GM19397 (cell line): Measurements from ENCODE around the gene RECK.

Source experiments
- ATAC-seq: cut with Tn5 transposase; IDR thresholded peaks from one replicate; pipeline ENCODE4 v1.9.1; 2021; ENCODE audit warnings: mild to moderate bottlenecking, moderate library complexity; ENCODE audit not compliant: unreplicated experiment

RECK gene

DNA sequence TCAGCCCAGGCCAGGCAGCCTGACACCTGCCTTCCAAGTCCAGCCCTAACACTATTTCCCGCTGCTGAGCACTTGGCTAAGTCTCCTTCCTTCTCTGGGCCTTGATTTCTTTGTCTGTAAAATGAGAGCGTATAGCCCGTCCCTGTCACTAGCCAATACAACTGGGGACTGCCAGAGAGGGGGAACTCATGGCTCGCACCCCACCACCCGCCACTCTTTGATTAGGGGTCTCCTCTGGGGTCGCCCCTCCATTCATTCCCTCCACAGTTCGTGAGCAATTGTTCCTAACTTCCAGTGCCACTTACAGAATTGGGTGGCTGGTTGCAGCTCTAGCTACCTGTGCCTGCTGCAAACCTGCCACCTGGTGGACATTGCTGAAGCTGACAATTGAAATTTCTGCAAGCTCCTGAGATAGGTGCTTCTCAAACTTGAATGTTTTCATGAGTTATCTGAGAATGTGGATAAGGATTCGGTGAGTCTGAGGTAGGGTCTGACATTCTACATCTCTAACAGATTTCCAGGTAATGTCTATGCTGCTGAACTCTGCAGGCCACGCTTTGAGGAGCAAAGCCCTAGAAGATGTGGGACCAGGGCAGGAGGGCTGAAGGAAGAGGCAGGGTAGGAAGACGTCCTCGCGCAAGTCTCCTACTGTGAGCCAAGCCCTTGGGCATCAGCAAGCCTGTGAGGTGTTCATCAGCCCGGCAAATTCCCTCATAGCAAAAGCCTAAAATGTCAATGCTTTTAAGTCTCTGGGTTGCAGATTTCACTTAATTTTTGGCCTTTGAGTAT lies 13.3 kb upstream of the RECK start:
- no peak for ATAC-seq

DNA sequence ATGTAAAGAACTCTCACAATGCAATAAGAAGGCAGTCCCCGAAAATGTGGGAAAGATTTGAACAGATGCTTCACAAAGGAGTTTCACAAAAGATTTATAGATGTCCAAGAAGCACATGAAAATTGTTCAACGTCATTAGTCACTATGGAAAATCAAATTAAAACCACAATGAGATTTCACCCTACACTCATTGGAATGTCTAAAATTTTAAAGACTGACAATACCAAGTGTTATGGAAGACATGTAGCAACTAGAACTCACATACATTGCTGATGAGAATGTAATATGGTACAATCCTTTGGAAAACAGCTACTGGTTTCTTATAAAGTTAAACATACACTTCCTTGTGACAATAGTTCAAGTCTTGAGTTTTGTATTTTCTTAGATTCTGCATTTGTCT lies 11.0 kb upstream of the RECK start:
- ATAC-seq, result no peak

DNA sequence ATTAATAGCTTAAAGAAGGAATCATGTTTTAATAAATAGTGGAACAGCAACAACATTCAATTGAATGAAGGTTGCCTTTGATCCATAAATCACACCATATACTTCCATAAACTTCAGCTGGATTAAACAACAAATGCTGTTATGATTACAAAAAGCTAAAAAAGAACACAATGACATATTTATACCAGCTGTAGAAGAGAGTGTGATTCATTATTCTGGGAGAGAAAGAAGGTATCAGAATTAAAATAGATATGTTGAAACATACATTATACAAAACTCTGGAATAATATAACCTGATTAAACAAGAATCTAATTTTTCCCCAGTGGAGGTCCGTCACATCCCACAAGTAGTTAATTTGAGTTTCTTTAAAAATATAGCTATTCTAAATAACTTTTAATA lies 7.5 kb upstream of the RECK start:
- no peak for ATAC-seq

DNA sequence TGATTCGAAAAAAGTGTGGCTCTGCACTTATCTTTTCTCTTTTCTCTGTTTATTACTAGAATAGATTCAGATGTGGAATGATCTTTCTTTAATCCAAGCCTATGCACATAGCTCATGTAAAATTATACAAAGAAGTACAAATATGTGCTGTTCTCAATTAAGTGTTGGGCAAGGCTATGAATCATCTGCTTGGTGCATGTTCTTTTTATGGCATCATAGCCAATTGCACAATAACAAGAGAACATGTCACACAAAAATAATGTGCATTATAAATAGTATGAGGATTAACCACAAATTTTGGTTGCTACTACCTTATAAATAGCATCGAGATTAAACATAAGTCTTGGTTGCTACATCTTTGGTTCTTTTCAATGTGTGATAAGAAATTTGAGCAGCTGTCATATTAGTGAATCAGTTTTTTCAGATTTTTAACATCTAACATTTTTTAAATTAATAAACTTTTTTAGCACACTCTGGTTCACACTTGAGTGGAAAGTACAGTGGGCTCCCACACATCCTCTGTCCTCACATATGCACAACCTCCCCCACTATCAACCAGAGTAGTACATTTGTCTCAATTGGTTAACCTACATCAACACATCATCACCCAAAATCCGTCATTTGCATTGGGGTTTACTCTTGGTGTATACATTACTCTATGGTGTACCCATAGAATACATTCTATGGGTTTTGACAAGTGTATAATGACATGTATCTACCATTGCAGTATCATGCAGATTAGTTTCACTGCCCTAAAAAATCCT lies 6.8 kb upstream of the RECK start:
- no peak for ATAC-seq

DNA sequence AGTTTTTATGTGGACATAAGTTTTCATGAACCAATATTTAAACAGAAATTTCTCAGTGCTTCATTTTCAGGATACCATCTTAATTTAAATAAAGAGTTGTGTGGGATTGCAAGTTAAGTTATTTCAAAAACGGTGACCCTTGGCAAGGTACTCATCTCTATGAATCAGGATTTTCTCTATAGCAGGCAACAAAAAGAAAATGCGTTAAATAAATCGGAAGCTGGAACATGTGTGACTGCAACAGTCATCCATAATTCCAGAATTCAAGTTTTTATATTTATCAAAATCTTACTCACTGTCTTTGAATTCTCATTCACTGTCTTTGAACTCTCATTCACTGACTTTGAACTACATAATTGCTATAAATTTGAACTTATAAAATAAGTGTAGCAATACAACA lies 5.8 kb upstream of the RECK start:
- ATAC-seq, result no peak

DNA sequence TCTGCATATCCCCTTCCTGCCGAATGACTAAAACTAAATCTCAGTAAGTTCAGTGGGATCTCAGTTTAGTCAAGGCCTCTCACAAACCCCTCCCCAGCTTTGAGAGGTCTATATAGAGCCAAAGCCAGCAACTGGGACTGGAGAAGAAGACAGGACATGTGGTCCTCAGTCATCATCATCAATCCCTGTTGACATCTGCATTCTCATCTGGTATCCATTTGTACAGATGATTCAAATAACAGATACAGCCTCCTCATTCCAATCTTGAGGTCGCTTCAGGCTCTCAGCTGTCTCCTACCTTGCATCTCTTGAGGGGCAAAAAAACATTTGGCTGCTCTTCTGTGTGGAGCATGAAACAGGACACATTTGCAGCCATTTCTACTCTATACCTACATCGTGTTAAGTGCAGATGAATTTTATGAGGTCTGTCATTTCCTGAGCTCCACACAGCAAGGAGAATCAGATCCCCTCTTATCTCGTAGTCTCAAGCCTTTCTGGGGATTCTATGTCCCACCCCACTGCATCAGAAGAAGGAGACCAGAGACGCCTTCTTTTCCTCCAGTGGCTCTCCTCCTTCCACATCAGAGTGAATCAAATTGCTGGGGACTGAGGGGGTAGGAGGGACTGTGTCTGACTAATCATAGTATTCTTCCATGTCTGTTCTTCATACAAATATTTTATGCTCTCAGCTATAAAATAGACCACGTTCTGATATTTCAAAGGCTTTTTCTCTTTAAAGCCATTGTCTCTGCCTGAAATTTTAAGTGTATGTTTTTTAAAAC lies 4.7 kb upstream of the RECK start:
- ATAC-seq, result no peak

DNA sequence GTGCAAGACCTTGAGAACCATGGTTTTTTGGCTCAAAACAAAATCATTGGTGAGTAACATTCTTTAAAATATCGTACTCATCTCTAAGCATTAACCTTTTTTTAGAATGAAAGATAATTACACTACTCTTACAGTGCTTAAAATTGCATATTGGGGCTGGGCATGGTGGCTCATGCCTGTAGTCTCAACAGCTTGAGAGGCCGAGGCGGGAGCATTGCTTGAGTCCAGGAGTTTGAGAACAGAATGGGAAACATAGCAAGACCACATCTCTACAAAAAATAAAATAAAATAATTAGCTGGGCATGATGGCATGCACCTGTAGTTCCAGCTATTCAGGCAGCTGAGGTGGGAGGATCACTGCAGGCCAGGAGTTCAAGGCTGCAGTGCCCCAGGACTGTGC lies 2.9 kb upstream of the RECK start:
- ATAC-seq, result no peak

DNA sequence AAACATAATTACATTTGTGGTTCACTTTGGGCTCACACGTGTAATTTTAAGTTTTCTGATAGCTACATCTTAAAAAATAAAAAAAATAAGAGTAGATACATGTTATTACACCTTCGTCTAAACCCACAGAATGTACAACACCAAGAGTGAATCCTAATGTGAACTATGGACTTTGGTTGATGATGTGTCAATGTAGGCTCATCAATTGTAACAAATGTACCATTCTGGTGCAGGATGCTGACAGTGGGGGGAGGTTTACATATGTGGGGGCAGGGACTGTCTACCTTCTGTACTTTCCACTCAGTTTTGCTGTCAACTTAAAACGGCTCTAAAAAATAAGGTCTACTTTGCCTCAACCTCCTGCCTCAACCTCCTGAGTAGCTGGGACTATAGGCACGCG lies 2.5 kb upstream of the RECK start:
- no peak for ATAC-seq

DNA sequence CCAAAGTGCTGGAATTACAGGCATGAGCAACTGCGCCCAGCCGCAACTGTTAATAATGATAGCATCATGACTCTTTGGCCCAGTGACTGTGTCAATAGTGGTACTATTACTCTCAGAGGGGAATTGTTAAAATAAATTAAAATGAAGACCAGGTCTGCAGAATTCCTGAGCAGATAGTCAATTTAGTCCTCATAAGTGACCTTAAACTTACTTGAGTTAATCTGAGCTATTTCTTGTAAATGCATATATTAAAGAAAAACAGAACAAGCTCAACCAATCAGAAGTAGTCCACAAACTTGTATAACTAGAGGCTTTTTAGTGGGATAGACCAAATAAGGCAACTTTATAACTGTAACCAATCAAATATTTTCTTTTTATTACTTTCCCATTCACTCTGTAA lies 1.7 kb upstream of the RECK start:
- no peak for ATAC-seq

DNA sequence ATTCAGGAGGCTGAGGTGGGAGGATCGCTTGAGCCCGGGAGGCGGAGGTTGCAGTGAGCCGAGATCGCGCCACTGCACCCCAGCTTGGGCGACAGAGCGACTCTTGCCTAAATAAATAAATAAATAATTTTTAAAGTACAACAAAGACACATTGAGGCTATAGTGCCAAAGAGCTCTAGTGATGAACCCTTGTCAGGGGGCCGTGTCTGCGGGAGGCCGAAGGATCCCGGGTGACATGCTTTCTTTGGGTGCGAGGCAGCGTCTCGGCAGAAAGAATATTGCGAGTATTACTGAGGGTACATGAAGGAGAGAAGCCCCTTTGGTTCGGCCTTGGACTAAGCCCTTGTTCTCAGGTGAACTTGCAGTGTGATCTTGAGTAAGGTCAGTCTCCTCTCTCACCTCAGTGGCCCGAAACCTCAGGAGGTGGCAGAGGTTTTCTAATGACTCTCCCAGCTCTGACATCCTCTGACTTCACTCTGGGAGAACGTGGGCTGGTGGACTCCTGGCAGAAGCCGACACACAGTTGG lies 397 bp upstream of the RECK start:
- no peak for ATAC-seq

DNA sequence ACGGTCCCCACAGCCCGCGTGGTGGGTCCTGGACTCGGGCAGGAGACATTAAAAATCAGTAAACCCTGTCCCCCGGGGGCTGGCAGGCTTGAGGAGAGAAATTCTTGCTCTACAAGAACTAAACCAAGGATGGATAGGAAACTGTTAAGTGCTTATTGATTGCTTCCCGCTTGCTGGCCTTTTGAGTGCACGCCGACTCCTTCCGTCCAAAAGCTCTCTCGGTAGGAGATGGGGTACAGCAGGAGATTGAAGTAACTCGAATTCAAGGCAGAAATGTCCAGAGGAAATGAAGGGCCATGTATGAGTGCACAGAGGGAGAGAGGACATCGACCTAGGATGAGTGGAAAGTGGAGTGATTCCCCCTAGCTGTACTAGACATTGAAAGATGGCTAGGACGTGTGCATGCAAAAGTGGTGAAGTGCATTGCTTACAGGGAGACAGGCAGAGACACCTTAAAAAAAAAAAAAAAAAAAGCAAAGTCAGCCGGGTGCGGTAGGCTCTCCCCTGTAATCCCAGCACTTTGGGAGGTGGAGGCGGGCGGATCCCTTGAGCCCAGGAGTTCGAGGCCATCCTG lies 923 bp downstream of the RECK start:
- ATAC-seq, result no peak

DNA sequence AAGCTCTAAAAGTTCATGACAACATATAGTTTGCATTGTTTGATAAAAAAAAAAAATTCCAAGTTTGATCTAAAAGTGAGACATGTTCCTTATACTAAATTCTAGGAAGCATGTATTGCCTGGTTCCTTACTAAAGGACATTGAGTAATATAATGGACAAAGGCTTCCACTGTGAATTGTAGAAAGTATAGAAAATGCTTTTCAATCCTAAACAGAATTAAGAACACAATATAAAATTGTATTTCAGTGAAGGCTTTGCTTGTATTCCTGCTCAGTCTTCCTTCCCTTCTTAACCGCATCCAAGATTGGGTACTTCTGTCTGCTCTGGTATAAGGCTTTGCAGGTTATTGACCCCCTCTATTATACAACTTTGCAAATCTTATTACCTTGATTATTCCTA lies 2.4 kb downstream of the RECK start:
- ATAC-seq, result no peak

DNA sequence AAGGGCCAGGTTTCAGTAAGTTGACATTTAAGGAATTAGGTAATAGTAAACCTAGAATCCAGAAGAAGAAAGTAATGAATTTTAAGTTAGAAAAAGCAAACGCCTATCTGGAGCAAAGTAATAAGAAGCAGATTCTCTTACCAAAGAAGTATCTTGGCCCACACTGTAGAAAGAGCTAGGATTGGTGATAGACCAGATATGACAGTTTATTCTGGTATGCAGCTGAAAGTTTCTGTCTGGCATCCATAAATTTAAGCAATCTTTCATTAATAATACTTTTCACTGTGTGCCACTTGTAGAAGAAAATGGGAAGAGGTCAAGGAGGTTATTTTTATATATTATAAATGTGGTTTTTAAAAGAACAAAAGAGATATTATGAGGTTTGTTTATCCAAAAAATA lies 3.0 kb downstream of the RECK start:
- ATAC-seq, result no peak

DNA sequence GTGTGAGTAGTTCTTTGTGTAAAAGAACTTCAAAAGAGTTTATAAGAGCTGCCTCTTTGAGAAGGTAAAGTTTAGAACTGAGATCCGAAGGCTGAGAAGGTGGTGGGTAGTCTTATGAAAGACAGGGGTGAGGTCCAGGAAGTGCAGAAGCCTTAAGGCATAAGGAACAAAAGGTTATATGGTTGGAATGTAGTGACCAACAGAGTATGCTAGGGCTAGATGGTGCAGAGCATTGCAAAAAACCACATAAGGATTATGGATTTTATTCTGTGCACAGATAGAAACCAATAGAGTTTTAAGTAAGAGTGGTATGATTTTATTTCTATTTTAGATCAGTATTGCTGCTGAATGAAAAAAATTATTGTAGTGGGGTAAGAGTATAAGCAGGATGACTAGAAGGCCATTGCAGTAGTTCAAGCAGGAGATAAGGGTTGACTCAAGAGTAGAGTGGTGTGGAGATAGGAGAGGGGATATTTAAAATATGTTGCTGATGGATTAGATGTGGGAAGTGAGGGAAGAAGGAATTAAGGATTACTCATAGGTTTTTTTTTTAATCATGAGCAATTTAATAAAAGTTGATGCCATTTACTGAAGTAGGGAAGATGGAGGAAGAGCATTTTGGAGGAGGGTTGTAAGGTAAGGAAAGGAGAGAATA lies 3.7 kb downstream of the RECK start:
- ATAC-seq, result no peak

DNA sequence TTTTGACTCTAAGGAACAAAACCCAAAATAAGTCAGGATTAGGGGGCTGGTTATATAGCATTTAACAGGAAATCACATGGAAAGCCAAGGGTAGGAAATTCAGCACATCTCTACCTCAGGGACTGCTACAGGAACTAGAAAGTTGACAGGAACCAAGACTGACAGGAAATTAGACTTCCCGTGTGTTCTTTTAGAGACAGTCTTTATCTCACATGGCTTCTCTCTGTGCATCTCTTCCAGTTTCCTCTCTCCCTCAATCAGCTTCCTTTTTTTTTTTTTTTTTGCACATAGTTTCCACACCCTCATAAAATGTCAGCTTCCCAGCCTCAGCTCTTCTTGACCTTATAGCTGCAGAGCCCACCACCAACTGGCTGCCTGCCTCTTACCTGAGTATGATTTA lies 4.8 kb downstream of the RECK start:
- ATAC-seq, result no peak

DNA sequence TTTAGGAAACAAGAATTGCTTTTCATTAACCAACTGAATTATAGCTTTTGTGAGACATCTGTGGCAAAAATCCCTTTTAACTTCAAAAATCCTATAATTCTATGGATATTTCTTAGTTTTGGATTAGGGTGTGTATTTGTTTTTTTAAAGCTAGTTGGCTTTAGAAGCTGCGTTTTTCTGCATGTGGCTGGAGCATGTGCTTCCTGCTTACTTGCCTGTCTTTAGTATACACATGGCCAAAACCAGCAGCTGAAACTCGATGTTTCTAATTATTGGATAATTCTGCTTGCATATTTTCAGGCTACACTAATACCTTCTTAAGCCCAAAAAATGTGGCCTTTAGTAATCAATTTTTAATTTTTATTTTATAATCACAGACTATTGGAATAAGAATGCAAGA lies 8.9 kb downstream of the RECK start:
- no peak for ATAC-seq

DNA sequence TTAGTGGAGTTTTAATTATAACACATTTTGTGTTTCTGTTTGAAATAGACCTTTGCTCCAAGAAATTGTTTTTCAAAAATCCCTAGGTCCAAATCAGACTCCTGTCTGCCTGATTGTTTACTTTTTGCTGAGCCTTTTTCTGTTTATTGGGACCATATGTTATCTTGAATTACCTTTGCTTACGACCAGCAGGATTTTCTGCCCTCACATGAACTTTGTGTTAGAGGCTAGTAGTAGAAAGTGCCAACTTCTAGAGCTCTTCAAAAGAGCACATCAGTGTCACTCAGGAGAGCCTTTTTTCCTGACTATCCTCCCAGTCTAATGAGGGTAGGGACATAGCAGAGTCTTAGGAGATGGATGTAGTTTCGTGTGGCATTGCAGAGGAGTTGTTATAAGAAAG lies 10.2 kb downstream of the RECK start:
- no peak for ATAC-seq

DNA sequence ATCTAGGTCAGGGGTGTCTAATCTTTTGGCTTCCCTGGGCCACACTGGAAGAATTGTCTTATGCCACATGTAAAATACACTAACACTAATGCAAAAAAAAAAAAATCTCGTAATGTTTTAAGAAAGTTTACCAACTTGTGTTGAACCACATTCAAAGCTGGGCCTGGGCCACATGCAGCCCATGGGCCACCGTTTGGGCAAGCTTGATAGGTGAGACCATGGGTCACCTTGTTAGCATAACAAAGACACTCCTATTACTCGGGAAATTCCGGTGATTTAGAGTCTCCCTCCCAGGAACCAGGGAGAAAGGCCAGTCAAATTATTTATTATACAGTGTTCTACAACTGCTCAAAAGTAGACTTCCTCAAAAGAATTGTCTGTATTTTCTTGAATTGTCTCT lies 12.7 kb downstream of the RECK start:
- ATAC-seq, result no peak

DNA sequence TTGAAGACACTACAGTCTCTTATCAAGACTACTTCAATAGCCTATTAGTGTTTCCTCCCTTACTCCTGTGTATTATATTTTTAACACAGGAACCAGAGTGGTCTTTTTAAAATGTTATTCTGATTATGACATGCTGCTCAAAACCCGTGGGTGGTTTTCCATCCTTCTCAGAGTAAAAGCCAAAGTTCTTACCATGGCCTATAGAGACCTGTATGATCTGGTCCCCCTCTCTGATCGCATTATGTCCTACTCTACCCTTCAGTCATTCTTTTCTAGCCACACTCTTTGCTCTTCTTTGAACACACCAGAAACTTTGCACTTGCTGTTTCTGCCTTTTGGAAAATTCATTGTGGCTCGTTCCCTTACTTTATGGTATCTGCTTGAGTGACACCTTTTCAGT lies 13.8 kb downstream of the RECK start:
- no peak for ATAC-seq

DNA sequence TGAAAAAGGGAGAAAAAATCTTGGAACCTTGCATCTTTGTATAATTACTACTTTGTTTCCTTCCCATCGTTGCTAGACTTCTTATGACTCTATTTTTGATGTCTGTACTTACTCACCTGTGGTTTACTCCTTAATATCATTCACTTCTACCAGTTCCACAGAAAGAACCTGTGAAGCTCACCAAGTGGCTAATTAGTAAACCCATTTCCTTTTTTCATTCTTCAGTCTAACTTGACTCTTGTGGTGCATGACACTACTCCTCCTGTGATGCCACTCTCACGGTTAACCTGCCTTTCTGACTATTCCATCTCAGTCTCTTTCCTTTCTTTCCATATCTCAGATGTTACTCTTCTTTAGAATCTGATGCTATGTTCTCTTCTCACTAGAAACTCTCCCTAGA lies 14.6 kb downstream of the RECK start:
- no peak for ATAC-seq

DNA sequence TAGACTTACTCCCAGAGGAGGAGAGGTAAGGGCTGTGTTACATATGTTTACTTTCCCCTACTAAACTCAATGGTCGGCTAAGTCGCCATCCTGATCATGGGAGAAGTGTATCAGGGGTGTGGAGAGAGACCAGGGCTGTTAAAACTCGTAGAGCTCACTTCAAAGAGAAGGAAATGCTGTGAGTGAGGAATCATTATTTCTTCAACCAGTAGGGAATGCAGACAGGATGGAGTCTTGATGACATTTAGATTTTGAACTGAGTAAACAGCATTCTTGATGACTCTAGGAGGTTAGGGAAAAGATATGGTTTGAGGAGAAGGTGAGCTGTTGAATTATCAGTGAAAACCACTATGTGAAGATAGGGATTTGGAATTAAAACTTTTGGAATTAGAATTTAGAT lies 17.3 kb downstream of the RECK start:
- no peak for ATAC-seq
